ENCODE data around the gene GGCT.

Gene GGCT

GRCh38 chr7:30478349-30479201 lies 26.1 kb downstream of the GGCT start, which contains the start of gene NOD1:
TSS of gene NOD1 (minus strand) at chr7:30478784. CDS start at chr7:30456921, 21,863 bp downstream.
- peak; percentile 2 to 45 for DNase-seq (ENCODE audit: low read depth in 2 of 2)

GRCh38 chr7:30476459-30477145 lies 28.0 kb downstream of the GGCT start:
- no peak for DNase-seq (ENCODE audit: low read depth in 2 of 2)

- no peak for DNase-seq (ENCODE audit: low read depth in 2 of 2)
These were observed 29.0 kb downstream of the GGCT start for GRCh38 chr7:30475580-30475979.

DNA sequence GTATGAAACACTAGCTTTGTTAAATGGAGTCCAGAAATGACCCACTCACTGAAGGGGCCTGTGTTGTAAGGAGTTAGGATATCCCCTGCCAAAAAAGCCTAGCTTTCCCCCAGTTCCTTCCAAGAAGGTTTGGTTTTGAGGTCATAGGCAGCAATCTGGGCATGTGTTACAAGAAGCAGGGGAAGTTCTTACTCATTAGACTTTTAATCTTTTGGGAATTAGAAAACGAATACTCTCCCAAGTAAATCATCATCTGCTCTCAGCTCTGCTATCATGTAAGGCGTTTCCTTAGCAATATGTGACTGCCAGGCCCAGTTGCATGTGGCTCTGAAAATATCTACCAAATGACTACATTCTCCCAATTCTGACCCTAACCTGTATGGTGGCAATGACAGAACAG lies 29.7 kb downstream of the GGCT start:
- DNase-seq (ENCODE audit: low read depth in 2 of 2), result no peak

GRCh38 chr7:30474485-30474884 lies 30.1 kb downstream of the GGCT start:
- no peak for DNase-seq (ENCODE audit: low read depth in 2 of 2)

DNA sequence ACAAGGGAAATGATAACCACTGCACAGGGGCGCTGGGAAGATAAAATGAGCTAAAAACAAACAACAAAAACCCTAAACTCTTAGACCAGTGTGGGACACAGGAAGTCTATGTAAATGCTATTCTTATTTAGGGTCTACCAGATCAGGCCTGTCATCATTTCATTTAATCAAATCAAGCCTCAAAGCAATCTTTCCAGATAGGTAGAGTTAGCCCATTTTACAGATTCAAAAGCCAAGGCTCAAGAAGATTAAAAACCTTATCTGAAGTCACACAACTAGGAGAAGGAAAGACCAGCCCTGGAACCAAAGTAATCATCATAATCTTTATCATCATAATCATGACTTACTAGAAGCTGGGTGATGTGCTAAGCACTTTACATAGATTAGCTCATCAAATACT lies 30.7 kb downstream of the GGCT start:
- no peak for DNase-seq (ENCODE audit: low read depth in 2 of 2)

DNA sequence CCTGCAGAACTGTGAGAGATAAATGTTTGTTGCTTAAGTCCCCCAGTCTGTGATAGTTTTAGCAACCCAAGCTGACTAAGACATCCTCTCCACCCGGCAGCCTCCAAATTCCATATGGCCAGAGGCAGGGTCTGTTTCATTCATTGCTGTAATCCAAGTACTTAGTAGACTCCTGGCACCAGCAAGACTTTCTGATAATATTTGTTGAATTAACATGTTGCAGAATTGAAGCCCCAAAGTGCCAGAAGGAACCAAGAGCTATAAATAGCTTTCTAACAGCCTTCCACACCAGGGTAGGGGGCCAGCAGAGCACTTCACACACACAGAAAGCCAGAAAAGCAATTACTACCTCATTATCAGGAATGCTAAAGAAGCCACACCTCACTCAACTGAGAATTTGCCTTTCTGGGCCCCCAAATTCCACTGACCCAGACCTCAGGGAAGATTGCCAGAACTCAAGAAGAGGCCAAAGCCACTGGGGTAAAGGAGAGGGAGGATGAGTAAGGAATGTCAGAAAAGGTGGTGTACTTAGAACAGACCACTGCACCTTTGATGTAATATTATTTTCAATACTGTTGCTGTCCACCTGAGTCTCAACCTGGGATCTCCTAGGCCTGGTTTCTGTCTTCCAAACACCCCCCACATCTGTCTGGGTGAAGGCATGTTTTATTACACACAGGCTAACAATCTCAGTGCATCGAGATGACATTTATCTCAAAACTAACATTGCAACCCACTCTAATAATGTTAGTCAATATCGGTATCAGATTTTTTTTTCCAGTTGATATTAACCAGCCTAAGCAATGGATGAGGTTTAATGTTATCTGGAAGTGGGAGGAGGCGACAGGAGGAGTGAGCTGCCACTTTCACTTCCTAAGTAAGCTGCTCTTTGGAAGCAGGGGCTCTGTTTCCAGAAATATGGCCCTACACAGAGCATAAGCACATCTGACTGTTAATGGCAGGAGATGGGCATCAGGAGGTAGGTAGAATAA lies 31.5 kb downstream of the GGCT start:
- DNase-seq (ENCODE audit: low read depth in 2 of 2), result no peak

- DNase-seq (ENCODE audit: low read depth in 2 of 2), result no peak
These were observed 32.4 kb downstream of the GGCT start for GRCh38 chr7:30472081-30472783.

DNA sequence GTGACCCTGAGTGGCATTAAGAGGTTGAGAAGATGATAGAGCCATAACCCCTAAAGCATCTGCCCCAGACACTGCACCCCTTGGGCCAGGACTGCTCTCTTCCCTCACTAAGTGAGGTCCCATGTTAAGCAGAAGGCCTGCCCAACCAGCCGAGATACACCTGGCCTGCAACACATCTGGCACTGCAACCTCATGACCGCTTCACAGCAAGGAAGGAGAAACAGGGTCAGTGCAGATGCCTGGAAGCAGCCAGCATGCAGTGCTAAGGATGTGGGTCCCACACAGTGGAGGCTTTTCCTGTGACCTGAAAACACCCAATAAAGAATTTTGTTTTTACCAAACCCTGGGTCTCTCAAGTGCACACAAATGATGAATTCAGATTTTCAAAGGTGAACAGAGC lies 33.4 kb downstream of the GGCT start:
- no peak for DNase-seq (ENCODE audit: low read depth in 2 of 2)

GRCh38 chr7:30470771-30471170 lies 33.9 kb downstream of the GGCT start:
- DNase-seq (ENCODE audit: low read depth in 2 of 2), result no peak

GRCh38 chr7:30470163-30470770 lies 34.4 kb downstream of the GGCT start:
- DNase-seq (ENCODE audit: low read depth in 2 of 2), result no peak

GRCh38 chr7:30469303-30469702 lies 35.3 kb downstream of the GGCT start:
- DNase-seq (ENCODE audit: low read depth in 2 of 2), result no peak

- no peak for DNase-seq (ENCODE audit: low read depth in 2 of 2)
These were observed 35.8 kb downstream of the GGCT start for GRCh38 chr7:30468791-30469190.

DNA sequence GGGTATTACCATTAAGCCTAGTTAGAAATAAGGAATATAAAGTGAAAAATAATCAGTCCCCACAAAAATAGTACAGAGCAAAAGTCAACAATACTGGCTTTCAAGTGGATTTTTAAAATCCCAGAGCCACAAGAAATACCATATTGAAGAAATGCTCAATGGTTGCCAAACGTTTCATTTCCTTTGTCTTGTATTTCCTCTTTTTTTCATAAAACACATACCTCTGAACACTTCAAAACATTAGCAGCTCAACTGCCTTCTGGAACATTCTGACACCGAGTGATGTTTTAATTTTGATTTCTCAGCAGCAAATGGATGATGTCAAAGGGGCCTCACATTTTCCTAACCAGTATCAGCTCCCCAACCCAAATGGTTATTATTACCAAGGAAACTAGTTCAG lies 36.6 kb downstream of the GGCT start:
- DNase-seq (ENCODE audit: low read depth in 2 of 2), result no peak

DNA sequence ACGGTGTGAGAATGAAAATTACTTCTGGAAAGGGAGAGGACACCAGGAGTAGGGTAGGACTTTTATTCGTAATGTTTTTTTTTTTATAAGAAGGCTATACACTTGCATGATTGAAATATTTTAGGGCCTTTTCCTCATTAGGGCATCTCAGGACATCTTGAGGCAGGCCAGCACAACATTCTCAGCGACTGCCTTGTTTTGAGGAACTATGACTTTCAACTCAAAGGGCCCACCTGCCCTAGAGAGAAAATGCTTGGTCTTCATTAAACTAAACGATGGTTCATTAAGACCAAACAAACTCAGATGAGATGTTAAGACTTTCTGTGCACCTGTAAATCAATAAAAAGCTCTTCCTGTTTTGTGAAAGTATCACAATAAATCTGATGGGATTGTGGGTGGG lies 37.4 kb downstream of the GGCT start:
- no peak for DNase-seq (ENCODE audit: low read depth in 2 of 2)

- DNase-seq (ENCODE audit: low read depth in 2 of 2), result no peak
These were observed 38.4 kb downstream of the GGCT start for GRCh38 chr7:30466266-30466665.

DNA sequence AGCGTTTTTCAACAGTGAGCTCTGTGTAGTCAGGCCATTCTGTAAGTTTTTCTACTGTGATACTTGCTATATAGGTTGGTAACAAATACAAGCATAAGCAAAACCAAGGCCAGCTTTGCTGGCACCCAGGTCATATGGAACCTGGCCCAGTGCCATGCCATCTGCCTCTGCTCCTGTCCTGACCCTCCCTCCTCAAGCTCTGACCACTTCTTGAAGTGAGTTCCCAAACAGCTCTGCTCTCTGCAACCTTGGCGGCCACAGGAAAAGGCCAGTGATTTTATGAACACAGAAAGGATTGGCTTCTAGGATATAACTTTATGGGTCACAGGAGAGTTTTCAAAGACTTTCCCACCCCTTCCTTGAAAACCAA lies 38.8 kb downstream of the GGCT start:
- DNase-seq (ENCODE audit: low read depth in 2 of 2), result no peak

- DNase-seq (ENCODE audit: low read depth in 2 of 2), result no peak
These were observed 39.4 kb downstream of the GGCT start for GRCh38 chr7:30465046-30465810.

DNA sequence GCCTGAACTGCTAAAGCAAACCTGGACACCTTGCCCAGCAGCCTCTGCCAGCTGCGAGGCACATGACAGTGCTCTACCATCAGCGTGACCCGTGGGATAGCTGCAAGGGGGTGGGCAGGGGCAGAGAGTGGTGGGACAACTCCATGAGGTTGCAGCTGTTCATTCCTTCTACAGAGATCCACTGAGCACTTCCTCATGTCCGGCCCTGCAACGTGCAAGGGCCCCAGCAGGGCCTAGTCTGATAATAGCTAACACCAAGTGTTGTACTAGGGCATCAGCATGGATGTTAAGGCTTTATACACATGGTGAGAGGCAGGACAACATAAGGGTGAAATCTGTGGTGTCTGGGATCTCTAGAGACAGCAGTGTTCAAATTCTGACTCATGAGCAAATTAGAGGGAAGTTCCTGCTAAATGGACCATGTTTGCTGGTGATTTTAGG lies 40.4 kb downstream of the GGCT start:
- no peak for DNase-seq (ENCODE audit: low read depth in 2 of 2)
